H1 (cell line): ENCODE measurements around the gene MINPP1. TPM values are rescaled to one million over a fixed set of nuclear protein-coding genes. Genes with fewer than 3 reads are reported as not detected.

Source experiments
- HDAC2 ChIP-seq, 2 experiments: fragments of 300-600 bp in 1 of 2; sonication (generic) in 1 of 2; IDR thresholded peaks; 2 replicates each; pipeline ENCODE4 v1.6.1; 2011 to 2012; ENCODE audit warnings: low read depth in 2 of 2, low read length in 2 of 2, mild to moderate bottlenecking in 2 of 2, moderate library complexity in 2 of 2, borderline replicate concordance in 1 of 2, inconsistent platforms in 1 of 2
- KDM5A ChIP-seq: fragments of 200-600 bp; IDR thresholded peaks from 2 replicates; pipeline ENCODE4 v1.7.1; 2012; ENCODE audit warnings: mild to moderate bottlenecking, low read length, inconsistent platforms, mixed read lengths
- RAD21 ChIP-seq, 2 experiments: IDR thresholded peaks in 1 of 2; conservative IDR thresholded peaks in 1 of 2; 2 replicates each; pipeline ENCODE4 v1.6.1; 2011; ENCODE audit warnings: low read depth in 2 of 2, low read length in 2 of 2, improper control_type of control experiment in 1 of 2, inconsistent platforms in 1 of 2, mild to moderate bottlenecking in 1 of 2, moderate library complexity in 1 of 2
- SP1 ChIP-seq: IDR thresholded peaks from 2 replicates; pipeline ENCODE4 v1.6.1; 2011; ENCODE audit warnings: low read depth, low read length
- TCF12 ChIP-seq: IDR thresholded peaks from 2 replicates; pipeline ENCODE4 v1.6.1; 2011; ENCODE audit warnings: low read depth, mild to moderate bottlenecking, low read length
- YY1 ChIP-seq: IDR thresholded peaks from 2 replicates; pipeline ENCODE4 v1.6.1; 2011; ENCODE audit warnings: low read depth, mild to moderate bottlenecking, low read length
- polyA plus RNA-seq, 7 experiments: library from polyadenylated mRNA; depleted of rRNA in 3 of 7; stranded (reverse) in 5 of 7; unstranded in 2 of 7; fragments of >200 nt in 5 of 7; fragments of 200-250 nt in 2 of 7; gene quantifications; 1 replicate in 5 of 7; 2 replicates in 1 of 7; 4 replicates in 1 of 7; pipeline versions ENCODE4 v1.2.1 to v1.2.3, GENCODE V29; 2011 to 2013; ENCODE audit warnings: missing spikeins in 2 of 7, mixed read lengths in 2 of 7
- total RNA-seq: library from RNA; stranded (reverse); fragmentation: NEBNext Ultra II Directional; extraction: Animal tissue kit (Norgen Biotek cat#: 25700); gene quantifications from 2 replicates; pipeline ENCODE4 v1.2.1, GENCODE V29; 2021

Gene MINPP1
- total and polyA plus RNA-seq, 2 of the 8 experiments (the other 6 are each of a cell fraction or from before 2014, with no cell fraction given), result 13.6 to 27.2 TPM

GRCh38 chr10:87511526-87511925, 6.8 kb downstream of the MINPP1 start (continued):
- no peak for TF ChIP-seq RAD21 (IDR thresholded peaks at IDR 0.05 in 1 of 2, conservative IDR thresholded peaks at IDR 0.05 in 1 of 2; ENCODE audit: low read depth in 2 of 2, low read length in 2 of 2)
- no peak for TF ChIP-seq SP1
- no peak for TF ChIP-seq YY1
- no peak for TF ChIP-seq TCF12
- no peak for TF ChIP-seq HDAC2 (IDR thresholded peaks at IDR 0.05; ENCODE audit: borderline replicate concordance in 1 of 2, low read depth in 2 of 2, low read length in 2 of 2)
- TF ChIP-seq KDM5A, result no peak
